ENCODE measurements around the gene MRPL41.
A peak's percentile ranks its signal among the peaks of the same experiment; 100 is the strongest.
"Not testable (repeated sequence)": the region's sequence is repeated elsewhere in the genome, so short reads cannot be mapped to it uniquely, and the experiment has no call there.

MRPL41 gene

GRCh38 chr9:137552022-137552768 lies 516 bp downstream of the MRPL41 start:
- no peak for DNase-seq (ENCODE audit: low read depth)

GRCh38 chr9:137553654-137554053 lies 2.0 kb downstream of the MRPL41 start:
- DNase-seq (ENCODE audit: low read depth) = not testable (repeated sequence)

GRCh38 chr9:137554349-137554748 lies 2.7 kb downstream of the MRPL41 start:
- DNase-seq (ENCODE audit: low read depth) = no peak

GRCh38 chr9:137555179-137555578 lies 3.5 kb downstream of the MRPL41 start:
- DNase-seq (ENCODE audit: low read depth) = no peak

GRCh38 chr9:137556069-137556838 lies 4.6 kb downstream of the MRPL41 start:
- DNase-seq (ENCODE audit: low read depth) = no peak

GRCh38 chr9:137558127-137558526 lies 6.4 kb downstream of the MRPL41 start:
- DNase-seq (ENCODE audit: low read depth) = no peak

- DNase-seq (ENCODE audit: low read depth) = no peak
Measured at GRCh38 chr9:137564134-137564533, 12.5 kb downstream of the MRPL41 start.

- DNase-seq (ENCODE audit: low read depth) = no peak
Measured at GRCh38 chr9:137564817-137565411, 13.2 kb downstream of the MRPL41 start.

- not testable (repeated sequence) for DNase-seq (ENCODE audit: low read depth)
Measured at GRCh38 chr9:137568445-137568844, 16.8 kb downstream of the MRPL41 start.

- no peak for DNase-seq (ENCODE audit: low read depth)
Measured at GRCh38 chr9:137569609-137570203, 18.0 kb downstream of the MRPL41 start.

GRCh38 chr9:137570566-137570965 lies 18.9 kb downstream of the MRPL41 start:
- DNase-seq (ENCODE audit: low read depth) = no peak

- DNase-seq (ENCODE audit: low read depth) = no peak
Measured at GRCh38 chr9:137574192-137574591, 22.5 kb downstream of the MRPL41 start.

- no peak for DNase-seq (ENCODE audit: low read depth)
Measured at GRCh38 chr9:137575364-137575715, 23.7 kb downstream of the MRPL41 start.

GRCh38 chr9:137575716-137576411 lies 24.2 kb downstream of the MRPL41 start:
- DNase-seq (ENCODE audit: low read depth) = no peak

- DNase-seq (ENCODE audit: low read depth) = peak; percentile 80
Measured at GRCh38 chr9:137578518-137579258, 27.0 kb downstream of the MRPL41 start, which contains the start of gene DPH7. Gene DPH7, minus strand, starts transcription at chr9:137578925. Its CDS starts 148 bp downstream, at chr9:137578777.

GRCh38 chr9:137579259-137579604 lies 27.6 kb downstream of the MRPL41 start:
- DNase-seq (ENCODE audit: low read depth) = no peak

- DNase-seq (ENCODE audit: low read depth) = no peak
Measured at GRCh38 chr9:137580209-137580953, 28.7 kb downstream of the MRPL41 start.

- DNase-seq (ENCODE audit: low read depth) = no peak
Measured at GRCh38 chr9:137580954-137581322, 29.3 kb downstream of the MRPL41 start.

GRCh38 chr9:137581361-137582285 lies 29.9 kb downstream of the MRPL41 start:
- DNase-seq (ENCODE audit: low read depth) = no peak
